ENCODE measurements around the gene EPHB2. TPM values are rescaled to one million over a fixed set of nuclear protein-coding genes. Genes with fewer than 3 reads are reported as not detected.

The EPHB2 gene
- total RNA-seq, 2 experiments from 2014 or later: 0.13 TPM; not detected in 1

GRCh38 chr1:22689505-22689904 lies 21.1 kb upstream of the EPHB2 start:
- intact Hi-C loops (cut with micrococcal nuclease): no loop called here
- Mint-ChIP-seq H3K4me1 (ENCODE audit: low read depth) (no peaks in the 10 kb centered on the region), H3K27ac (no peak overlapping the region), H3K27me3 (peaks cover 12% of the 10 kb centered on the region), H3K9me3 (no peaks in the 10 kb centered on the region), H3K4me3 (no peak overlapping the region), H3K36me3 (ENCODE audit: low read depth) (no peaks in the 10 kb centered on the region)
- no peak for ATAC-seq
- no peak for DNase-seq
- ChIA-PET CTCF (interaction anchor here (2.0 kb wide), 1 partner anchor 15 kb away, joined by 6 read pairs; no protein-coding TSS in a partner anchor), POLR2A (no interaction called here)
- TF ChIP-seq, protein P1, sequence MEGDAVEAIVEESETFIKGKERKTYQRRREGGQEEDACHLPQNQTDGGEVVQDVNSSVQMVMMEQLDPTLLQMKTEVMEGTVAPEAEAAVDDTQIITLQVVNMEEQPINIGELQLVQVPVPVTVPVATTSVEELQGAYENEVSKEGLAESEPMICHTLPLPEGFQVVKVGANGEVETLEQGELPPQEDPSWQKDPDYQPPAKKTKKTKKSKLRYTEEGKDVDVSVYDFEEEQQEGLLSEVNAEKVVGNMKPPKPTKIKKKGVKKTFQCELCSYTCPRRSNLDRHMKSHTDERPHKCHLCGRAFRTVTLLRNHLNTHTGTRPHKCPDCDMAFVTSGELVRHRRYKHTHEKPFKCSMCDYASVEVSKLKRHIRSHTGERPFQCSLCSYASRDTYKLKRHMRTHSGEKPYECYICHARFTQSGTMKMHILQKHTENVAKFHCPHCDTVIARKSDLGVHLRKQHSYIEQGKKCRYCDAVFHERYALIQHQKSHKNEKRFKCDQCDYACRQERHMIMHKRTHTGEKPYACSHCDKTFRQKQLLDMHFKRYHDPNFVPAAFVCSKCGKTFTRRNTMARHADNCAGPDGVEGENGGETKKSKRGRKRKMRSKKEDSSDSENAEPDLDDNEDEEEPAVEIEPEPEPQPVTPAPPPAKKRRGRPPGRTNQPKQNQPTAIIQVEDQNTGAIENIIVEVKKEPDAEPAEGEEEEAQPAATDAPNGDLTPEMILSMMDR (IDR thresholded peaks at IDR 0.05): no peak

DNA sequence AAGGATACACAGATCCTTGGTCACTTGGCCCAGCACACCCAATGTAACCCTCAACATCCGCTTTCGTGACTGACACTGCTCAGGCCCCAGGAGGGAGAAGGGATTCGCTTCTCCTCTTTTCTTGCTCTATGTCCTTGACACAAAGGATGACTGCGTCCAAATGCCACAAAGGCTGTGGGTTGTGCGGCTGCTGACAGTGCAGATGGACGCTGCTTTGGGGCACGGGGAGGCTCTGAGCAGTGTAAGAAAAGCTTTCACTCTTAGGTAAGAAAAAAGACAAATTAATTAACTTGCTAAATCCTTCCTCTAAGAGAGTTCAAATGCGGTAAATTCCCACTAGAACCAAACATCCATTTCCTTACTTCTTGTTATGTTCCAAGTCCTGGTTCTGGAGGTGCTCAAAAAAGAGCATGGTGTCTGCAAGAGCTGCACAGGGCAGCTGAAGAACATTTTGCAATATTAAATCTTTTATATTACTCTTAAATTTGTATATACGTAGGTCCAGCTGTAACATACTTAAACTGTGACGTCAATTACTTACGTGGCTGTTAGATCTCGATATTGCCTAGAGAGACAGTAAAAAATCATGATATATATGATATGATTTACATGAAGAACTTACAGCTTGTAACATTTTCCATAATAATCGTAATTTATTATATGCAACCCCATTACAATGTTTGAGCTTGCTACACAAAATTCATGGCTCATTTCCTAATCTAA lies 19.4 kb upstream of the EPHB2 start:
- H3K36me3 Mint-ChIP-seq (ENCODE audit: low read depth): no peaks in the 10 kb centered on the region
- DNase-seq (no peak), ATAC-seq (no peak)
- ChIA-PET POLR2A (no interaction called here), CTCF (interaction anchor here (1.3 to 2.0 kb wide), 2 partner anchors 13 to 1421 kb away, joined by 3 to 14 read pairs; no protein-coding TSS in a partner anchor)
- no peaks in the 10 kb centered on the region for H3K4me1 Mint-ChIP-seq (ENCODE audit: low read depth)
- no peak overlapping the region for H3K27ac Mint-ChIP-seq
- intact Hi-C loops (cut with micrococcal nuclease): no loop called here
- no peaks in the 10 kb centered on the region for H3K9me3 Mint-ChIP-seq
- H3K27me3 Mint-ChIP-seq: peaks cover 7% of the 10 kb centered on the region
- TF ChIP-seq, protein P1 (IDR thresholded peaks at IDR 0.05): no peak
- H3K4me3 Mint-ChIP-seq: no peak overlapping the region

DNA sequence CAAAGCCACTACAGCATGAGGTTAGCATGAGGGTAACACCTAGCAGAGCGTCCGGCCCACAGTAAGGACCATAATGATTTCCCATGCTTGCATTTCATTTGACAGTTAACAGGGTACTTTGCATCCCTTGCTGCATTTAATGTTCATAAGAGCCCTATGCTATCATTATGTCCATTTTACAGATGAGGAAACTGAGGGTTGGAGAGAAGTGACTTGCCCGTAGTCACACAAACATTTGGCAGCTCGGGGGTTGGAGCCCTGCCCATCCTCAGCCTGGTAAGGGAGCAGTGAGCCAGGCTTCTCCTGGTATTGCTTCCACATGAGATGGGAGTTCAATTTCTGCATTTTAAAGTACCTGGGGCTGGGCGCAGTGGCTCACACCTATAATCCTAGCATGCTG lies 16.5 kb upstream of the EPHB2 start:
- TF ChIP-seq, protein P1 (IDR thresholded peaks at IDR 0.05): no peak
- intact Hi-C loops (cut with micrococcal nuclease): no loop called here
- ChIA-PET CTCF (no interaction called here), POLR2A (no interaction called here)
- peaks cover 3% of the 10 kb centered on the region for H3K27me3 Mint-ChIP-seq
- H3K4me1 Mint-ChIP-seq (ENCODE audit: low read depth): no peaks in the 10 kb centered on the region
- no peak for ATAC-seq
- no peak overlapping the region for H3K4me3 Mint-ChIP-seq
- no peaks in the 10 kb centered on the region for H3K36me3 Mint-ChIP-seq (ENCODE audit: low read depth)
- H3K9me3 Mint-ChIP-seq: no peaks in the 10 kb centered on the region
- DNase-seq: no peak
- H3K27ac Mint-ChIP-seq: no peak overlapping the region

GRCh38 chr1:22696610-22697009 lies 14.0 kb upstream of the EPHB2 start:
- no peak for DNase-seq
- H3K9me3 Mint-ChIP-seq: no peaks in the 10 kb centered on the region
- H3K4me3 Mint-ChIP-seq: no peak overlapping the region
- H3K4me1 Mint-ChIP-seq (ENCODE audit: low read depth): no peaks in the 10 kb centered on the region
- CTCF ChIA-PET: no interaction called here
- H3K36me3 Mint-ChIP-seq (ENCODE audit: low read depth): no peaks in the 10 kb centered on the region
- POLR2A ChIA-PET: no interaction called here
- TF ChIP-seq, protein P1 (IDR thresholded peaks at IDR 0.05): no peak
- intact Hi-C loops (cut with micrococcal nuclease): no loop called here
- ATAC-seq: no peak
- no peaks in the 10 kb centered on the region for H3K27me3 Mint-ChIP-seq
- no peak overlapping the region for H3K27ac Mint-ChIP-seq

DNA sequence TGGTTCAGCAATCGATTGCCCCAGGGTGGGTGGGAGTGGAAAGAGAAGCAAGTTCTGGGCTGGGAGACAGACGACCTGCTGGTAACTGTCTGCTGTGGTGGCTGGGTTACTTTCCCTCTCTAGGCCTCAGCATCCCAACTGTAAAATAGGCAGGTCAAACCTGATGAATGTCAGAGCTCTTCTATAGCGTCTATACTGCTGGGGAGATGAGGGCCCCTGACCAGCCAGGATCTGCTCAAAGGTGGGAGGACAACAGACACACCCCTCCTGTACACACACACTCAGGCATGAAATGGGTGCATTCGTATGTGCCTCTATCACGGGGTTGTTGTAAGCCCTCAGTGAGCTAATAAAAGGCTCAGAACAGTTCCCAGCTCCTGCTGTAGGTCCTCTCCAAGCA lies 12.7 kb upstream of the EPHB2 start:
- no peaks in the 10 kb centered on the region for H3K9me3 Mint-ChIP-seq
- ChIA-PET POLR2A (no interaction called here), CTCF (no interaction called here)
- H3K4me3 Mint-ChIP-seq: no peak overlapping the region
- H3K27ac Mint-ChIP-seq: no peak overlapping the region
- intact Hi-C loops (cut with micrococcal nuclease): no loop called here
- no peaks in the 10 kb centered on the region for H3K27me3 Mint-ChIP-seq
- no peaks in the 10 kb centered on the region for H3K36me3 Mint-ChIP-seq (ENCODE audit: low read depth)
- TF ChIP-seq, protein P1 (IDR thresholded peaks at IDR 0.05): no peak
- DNase-seq: no peak
- ATAC-seq: no peak
- H3K4me1 Mint-ChIP-seq (ENCODE audit: low read depth): no peaks in the 10 kb centered on the region

Data from activated CD8-positive, alpha-beta T cell treated with anti-CD3 and anti-CD28 coated beads for 36 hours (primary cell).